ENCODE results near the gene BUD13. TPM values are rescaled to one million over a fixed set of nuclear protein-coding genes. Genes with fewer than 3 reads are reported as not detected.

BUD13 gene
- total RNA-seq, 1 experiment from 2014 or later, result 30.0 TPM

- POLR2A ChIA-PET, result no interaction called here
- no peak for DNase-seq (ENCODE audit: low read depth, low spot score)
- intact Hi-C loops (cut with micrococcal nuclease; ENCODE audit: unreplicated experiment) (no loop called here), in situ Hi-C loops (cut with HindIII; ENCODE audit: low pct_unique_long_range_greater_than_20kb, low sequenced_read_pairs) (no loop called here)
- TF ChIP-seq TCF7L2 (IDR thresholded peaks at IDR 0.05; ENCODE audit: low read depth, low read length), result no peak
- TF ChIP-seq POLR2AphosphoS5 (IDR thresholded peaks at IDR 0.05; ENCODE audit: low read depth, low read length), result no peak
- no peak for TF ChIP-seq SIN3A (IDR thresholded peaks at IDR 0.05; ENCODE audit: borderline replicate concordance, insufficient read depth, low read depth, low read length)
- TF ChIP-seq, protein P1, sequence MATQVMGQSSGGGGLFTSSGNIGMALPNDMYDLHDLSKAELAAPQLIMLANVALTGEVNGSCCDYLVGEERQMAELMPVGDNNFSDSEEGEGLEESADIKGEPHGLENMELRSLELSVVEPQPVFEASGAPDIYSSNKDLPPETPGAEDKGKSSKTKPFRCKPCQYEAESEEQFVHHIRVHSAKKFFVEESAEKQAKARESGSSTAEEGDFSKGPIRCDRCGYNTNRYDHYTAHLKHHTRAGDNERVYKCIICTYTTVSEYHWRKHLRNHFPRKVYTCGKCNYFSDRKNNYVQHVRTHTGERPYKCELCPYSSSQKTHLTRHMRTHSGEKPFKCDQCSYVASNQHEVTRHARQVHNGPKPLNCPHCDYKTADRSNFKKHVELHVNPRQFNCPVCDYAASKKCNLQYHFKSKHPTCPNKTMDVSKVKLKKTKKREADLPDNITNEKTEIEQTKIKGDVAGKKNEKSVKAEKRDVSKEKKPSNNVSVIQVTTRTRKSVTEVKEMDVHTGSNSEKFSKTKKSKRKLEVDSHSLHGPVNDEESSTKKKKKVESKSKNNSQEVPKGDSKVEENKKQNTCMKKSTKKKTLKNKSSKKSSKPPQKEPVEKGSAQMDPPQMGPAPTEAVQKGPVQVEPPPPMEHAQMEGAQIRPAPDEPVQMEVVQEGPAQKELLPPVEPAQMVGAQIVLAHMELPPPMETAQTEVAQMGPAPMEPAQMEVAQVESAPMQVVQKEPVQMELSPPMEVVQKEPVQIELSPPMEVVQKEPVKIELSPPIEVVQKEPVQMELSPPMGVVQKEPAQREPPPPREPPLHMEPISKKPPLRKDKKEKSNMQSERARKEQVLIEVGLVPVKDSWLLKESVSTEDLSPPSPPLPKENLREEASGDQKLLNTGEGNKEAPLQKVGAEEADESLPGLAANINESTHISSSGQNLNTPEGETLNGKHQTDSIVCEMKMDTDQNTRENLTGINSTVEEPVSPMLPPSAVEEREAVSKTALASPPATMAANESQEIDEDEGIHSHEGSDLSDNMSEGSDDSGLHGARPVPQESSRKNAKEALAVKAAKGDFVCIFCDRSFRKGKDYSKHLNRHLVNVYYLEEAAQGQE (IDR thresholded peaks at IDR 0.05; ENCODE audit: insufficient read depth in 1 of 2, low read depth in 2 of 2, low read length in 1 of 2), result no peak
- TF ChIP-seq, protein P2, sequence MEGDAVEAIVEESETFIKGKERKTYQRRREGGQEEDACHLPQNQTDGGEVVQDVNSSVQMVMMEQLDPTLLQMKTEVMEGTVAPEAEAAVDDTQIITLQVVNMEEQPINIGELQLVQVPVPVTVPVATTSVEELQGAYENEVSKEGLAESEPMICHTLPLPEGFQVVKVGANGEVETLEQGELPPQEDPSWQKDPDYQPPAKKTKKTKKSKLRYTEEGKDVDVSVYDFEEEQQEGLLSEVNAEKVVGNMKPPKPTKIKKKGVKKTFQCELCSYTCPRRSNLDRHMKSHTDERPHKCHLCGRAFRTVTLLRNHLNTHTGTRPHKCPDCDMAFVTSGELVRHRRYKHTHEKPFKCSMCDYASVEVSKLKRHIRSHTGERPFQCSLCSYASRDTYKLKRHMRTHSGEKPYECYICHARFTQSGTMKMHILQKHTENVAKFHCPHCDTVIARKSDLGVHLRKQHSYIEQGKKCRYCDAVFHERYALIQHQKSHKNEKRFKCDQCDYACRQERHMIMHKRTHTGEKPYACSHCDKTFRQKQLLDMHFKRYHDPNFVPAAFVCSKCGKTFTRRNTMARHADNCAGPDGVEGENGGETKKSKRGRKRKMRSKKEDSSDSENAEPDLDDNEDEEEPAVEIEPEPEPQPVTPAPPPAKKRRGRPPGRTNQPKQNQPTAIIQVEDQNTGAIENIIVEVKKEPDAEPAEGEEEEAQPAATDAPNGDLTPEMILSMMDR (IDR thresholded peaks at IDR 0.05), result no peak
- Histone ChIP-seq H3K4me3 (ENCODE audit: low read depth in 2 of 2, low read length in 2 of 2) (no peak overlapping the region), H3K4me1 (ENCODE audit: control insufficient read depth, insufficient read depth, low read length) (no peaks in the 10 kb centered on the region), H3K36me3 (ENCODE audit: control insufficient read depth, insufficient read depth, low read length) (no peaks in the 10 kb centered on the region), H3K9me3 (ENCODE audit: control insufficient read depth, insufficient read depth, low read depth, low read length) (no peaks in the 10 kb centered on the region), H3K27me3 (ENCODE audit: control insufficient read depth, insufficient read depth, low read length) (no peaks in the 10 kb centered on the region), H3K27ac (ENCODE audit: low read length) (no peak overlapping the region)
- BruUV-seq (replicated peaks), result no TSS peak
- ATAC-seq, result no peak
- CTCF ChIA-PET, result no interaction called here
Observed at GRCh38 chr11:116808262-116809175, 35.7 kb upstream of the BUD13 start.

DNA sequence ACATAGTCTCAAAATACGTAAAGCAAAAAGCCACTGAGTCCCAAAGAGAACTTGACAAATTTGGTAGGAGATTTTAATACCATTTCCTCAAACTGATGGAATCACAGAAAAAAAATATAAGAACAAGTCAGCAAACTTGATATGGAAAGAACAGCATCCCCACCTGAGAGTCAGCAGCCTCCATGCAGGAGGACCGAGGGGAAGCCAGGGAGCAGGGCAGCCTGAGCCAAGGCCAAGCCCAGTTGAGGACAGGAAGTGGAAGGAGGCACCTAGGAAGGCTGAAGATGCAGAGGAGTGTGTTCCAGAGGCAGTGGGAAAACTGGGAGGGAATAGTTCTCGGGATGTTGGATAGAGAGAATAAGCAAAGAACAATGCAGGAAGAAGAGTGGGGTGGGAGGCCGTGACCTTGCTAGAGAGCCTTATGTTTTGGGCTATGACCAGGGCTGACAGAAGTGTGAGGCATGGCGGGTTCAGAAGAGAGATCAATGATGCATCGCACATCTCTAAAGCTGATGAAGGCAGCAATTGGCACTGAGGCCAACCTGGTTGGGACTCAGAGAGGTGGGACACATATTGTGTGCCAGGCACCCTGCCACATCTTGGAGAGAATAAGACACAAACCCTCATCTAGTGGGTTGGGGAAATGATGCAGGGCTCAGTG is 34.9 kb upstream of the BUD13 start:
- no peaks in the 10 kb centered on the region for H3K27me3 ChIP-seq (ENCODE audit: control insufficient read depth, insufficient read depth, low read length)
- TF ChIP-seq, protein P1 (IDR thresholded peaks at IDR 0.05; ENCODE audit: insufficient read depth in 1 of 2, low read depth in 2 of 2, low read length in 1 of 2), result no peak
- TF ChIP-seq, protein P2 (IDR thresholded peaks at IDR 0.05), result no peak
- no peak for TF ChIP-seq SIN3A (IDR thresholded peaks at IDR 0.05; ENCODE audit: borderline replicate concordance, insufficient read depth, low read depth, low read length)
- no peak for TF ChIP-seq POLR2AphosphoS5 (IDR thresholded peaks at IDR 0.05; ENCODE audit: low read depth, low read length)
- no peak for TF ChIP-seq TCF7L2 (IDR thresholded peaks at IDR 0.05; ENCODE audit: low read depth, low read length)
- no peak for ATAC-seq
- no peak overlapping the region for H3K4me3 ChIP-seq (ENCODE audit: low read depth in 2 of 2, low read length in 2 of 2)
- intact Hi-C loops (cut with micrococcal nuclease; ENCODE audit: unreplicated experiment), result no loop called here
- BruUV-seq (replicated peaks), result no TSS peak
- H3K27ac ChIP-seq (ENCODE audit: low read length), result no peak overlapping the region
- no peaks in the 10 kb centered on the region for H3K4me1 ChIP-seq (ENCODE audit: control insufficient read depth, insufficient read depth, low read length)
- DNase-seq (ENCODE audit: low read depth, low spot score), result no peak
- no peaks in the 10 kb centered on the region for H3K9me3 ChIP-seq (ENCODE audit: control insufficient read depth, insufficient read depth, low read depth, low read length)
- H3K36me3 ChIP-seq (ENCODE audit: control insufficient read depth, insufficient read depth, low read length), result no peaks in the 10 kb centered on the region
- POLR2A ChIA-PET, result no interaction called here
- in situ Hi-C loops (cut with HindIII; ENCODE audit: low pct_unique_long_range_greater_than_20kb, low sequenced_read_pairs), result no loop called here
- CTCF ChIA-PET, result no interaction called here
